H1 (cell line): ENCODE data around the gene ACTL10. TPM values are rescaled to one million over a fixed set of nuclear protein-coding genes. Genes with fewer than 3 reads are reported as not detected.

Experiments used
- TCF12 ChIP-seq: IDR thresholded peaks from 2 replicates; pipeline ENCODE4 v1.6.1; 2011; ENCODE audit warnings: low read depth, mild to moderate bottlenecking, low read length
- polyA plus RNA-seq, 7 experiments: library from polyadenylated mRNA; depleted of rRNA in 3 of 7; stranded (reverse) in 5 of 7; unstranded in 2 of 7; fragments of >200 nt in 5 of 7; fragments of 200-250 nt in 2 of 7; gene quantifications; 1 replicate in 5 of 7; 2 replicates in 1 of 7; 4 replicates in 1 of 7; pipeline versions ENCODE4 v1.2.1 to v1.2.3, GENCODE V29; 2011 to 2013; ENCODE audit warnings: missing spikeins in 2 of 7, mixed read lengths in 2 of 7
- total RNA-seq: library from RNA; stranded (reverse); fragmentation: NEBNext Ultra II Directional; extraction: Animal tissue kit (Norgen Biotek cat#: 25700); gene quantifications from 2 replicates; pipeline ENCODE4 v1.2.1, GENCODE V29; 2021
- TF ChIP-seq, protein P1 (sequence below): IDR thresholded peaks from 2 replicates; pipeline ENCODE4 v1.6.1; 2012; ENCODE audit warnings: low read length, inconsistent platforms
- TF ChIP-seq, protein P2 (sequence below): fragments of 300-600 bp; sonication (generic); IDR thresholded peaks from 2 replicates; pipeline ENCODE4 v1.7.1; 2012; ENCODE audit warnings: low read length, moderate library complexity, mild to moderate bottlenecking, inconsistent platforms; ENCODE audit not compliant: insufficient replicate concordance

The ACTL10 gene
- total and polyA plus RNA-seq, 2 of the 8 experiments (the other 6 are each of a cell fraction or from before 2014, with no cell fraction given) = 0.26 TPM; not detected in 1

DNA sequence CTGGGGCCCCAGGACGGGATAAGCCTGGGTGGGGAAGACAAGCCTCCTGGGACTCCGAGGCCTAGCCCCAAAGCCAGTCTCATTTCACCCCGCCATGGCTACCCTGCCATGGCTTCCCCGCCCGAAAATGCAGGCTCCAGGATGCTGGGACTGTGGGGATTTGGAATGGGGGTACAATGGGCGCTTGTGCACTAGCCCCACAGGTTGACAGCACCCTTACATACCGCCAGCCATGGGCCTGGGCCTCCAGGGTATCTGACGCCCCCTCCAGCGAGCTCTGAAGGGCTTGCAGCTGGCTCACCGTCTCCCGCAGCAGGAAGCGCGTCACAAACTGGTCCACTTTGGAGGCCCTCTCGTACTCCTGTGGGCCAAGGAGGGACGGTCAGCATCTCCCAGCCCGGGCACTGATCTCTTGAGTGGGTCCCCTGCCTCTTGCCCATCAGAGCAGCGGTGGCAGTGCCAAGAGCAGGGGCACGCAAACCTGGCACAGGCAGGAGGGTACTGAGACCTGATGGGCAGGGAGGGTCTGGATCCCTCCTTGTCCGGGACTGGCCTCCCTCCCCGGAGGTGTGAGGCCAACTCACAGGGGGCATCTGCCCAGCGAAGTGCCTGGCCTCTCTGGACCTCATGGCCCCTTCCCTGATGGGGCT lies 6.6 kb upstream of the ACTL10 start (continued):
- TF ChIP-seq, protein P1, sequence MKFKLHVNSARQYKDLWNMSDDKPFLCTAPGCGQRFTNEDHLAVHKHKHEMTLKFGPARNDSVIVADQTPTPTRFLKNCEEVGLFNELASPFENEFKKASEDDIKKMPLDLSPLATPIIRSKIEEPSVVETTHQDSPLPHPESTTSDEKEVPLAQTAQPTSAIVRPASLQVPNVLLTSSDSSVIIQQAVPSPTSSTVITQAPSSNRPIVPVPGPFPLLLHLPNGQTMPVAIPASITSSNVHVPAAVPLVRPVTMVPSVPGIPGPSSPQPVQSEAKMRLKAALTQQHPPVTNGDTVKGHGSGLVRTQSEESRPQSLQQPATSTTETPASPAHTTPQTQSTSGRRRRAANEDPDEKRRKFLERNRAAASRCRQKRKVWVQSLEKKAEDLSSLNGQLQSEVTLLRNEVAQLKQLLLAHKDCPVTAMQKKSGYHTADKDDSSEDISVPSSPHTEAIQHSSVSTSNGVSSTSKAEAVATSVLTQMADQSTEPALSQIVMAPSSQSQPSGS = no peak
- no peak for TF ChIP-seq TCF12
- TF ChIP-seq, protein P2, sequence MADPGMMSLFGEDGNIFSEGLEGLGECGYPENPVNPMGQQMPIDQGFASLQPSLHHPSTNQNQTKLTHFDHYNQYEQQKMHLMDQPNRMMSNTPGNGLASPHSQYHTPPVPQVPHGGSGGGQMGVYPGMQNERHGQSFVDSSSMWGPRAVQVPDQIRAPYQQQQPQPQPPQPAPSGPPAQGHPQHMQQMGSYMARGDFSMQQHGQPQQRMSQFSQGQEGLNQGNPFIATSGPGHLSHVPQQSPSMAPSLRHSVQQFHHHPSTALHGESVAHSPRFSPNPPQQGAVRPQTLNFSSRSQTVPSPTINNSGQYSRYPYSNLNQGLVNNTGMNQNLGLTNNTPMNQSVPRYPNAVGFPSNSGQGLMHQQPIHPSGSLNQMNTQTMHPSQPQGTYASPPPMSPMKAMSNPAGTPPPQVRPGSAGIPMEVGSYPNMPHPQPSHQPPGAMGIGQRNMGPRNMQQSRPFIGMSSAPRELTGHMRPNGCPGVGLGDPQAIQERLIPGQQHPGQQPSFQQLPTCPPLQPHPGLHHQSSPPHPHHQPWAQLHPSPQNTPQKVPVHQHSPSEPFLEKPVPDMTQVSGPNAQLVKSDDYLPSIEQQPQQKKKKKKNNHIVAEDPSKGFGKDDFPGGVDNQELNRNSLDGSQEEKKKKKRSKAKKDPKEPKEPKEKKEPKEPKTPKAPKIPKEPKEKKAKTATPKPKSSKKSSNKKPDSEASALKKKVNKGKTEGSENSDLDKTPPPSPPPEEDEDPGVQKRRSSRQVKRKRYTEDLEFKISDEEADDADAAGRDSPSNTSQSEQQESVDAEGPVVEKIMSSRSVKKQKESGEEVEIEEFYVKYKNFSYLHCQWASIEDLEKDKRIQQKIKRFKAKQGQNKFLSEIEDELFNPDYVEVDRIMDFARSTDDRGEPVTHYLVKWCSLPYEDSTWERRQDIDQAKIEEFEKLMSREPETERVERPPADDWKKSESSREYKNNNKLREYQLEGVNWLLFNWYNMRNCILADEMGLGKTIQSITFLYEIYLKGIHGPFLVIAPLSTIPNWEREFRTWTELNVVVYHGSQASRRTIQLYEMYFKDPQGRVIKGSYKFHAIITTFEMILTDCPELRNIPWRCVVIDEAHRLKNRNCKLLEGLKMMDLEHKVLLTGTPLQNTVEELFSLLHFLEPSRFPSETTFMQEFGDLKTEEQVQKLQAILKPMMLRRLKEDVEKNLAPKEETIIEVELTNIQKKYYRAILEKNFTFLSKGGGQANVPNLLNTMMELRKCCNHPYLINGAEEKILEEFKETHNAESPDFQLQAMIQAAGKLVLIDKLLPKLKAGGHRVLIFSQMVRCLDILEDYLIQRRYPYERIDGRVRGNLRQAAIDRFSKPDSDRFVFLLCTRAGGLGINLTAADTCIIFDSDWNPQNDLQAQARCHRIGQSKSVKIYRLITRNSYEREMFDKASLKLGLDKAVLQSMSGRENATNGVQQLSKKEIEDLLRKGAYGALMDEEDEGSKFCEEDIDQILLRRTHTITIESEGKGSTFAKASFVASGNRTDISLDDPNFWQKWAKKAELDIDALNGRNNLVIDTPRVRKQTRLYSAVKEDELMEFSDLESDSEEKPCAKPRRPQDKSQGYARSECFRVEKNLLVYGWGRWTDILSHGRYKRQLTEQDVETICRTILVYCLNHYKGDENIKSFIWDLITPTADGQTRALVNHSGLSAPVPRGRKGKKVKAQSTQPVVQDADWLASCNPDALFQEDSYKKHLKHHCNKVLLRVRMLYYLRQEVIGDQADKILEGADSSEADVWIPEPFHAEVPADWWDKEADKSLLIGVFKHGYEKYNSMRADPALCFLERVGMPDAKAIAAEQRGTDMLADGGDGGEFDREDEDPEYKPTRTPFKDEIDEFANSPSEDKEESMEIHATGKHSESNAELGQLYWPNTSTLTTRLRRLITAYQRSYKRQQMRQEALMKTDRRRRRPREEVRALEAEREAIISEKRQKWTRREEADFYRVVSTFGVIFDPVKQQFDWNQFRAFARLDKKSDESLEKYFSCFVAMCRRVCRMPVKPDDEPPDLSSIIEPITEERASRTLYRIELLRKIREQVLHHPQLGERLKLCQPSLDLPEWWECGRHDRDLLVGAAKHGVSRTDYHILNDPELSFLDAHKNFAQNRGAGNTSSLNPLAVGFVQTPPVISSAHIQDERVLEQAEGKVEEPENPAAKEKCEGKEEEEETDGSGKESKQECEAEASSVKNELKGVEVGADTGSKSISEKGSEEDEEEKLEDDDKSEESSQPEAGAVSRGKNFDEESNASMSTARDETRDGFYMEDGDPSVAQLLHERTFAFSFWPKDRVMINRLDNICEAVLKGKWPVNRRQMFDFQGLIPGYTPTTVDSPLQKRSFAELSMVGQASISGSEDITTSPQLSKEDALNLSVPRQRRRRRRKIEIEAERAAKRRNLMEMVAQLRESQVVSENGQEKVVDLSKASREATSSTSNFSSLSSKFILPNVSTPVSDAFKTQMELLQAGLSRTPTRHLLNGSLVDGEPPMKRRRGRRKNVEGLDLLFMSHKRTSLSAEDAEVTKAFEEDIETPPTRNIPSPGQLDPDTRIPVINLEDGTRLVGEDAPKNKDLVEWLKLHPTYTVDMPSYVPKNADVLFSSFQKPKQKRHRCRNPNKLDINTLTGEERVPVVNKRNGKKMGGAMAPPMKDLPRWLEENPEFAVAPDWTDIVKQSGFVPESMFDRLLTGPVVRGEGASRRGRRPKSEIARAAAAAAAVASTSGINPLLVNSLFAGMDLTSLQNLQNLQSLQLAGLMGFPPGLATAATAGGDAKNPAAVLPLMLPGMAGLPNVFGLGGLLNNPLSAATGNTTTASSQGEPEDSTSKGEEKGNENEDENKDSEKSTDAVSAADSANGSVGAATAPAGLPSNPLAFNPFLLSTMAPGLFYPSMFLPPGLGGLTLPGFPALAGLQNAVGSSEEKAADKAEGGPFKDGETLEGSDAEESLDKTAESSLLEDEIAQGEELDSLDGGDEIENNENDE = no peak
- TF ChIP-seq, all 59 proteins: peak for 0
